Activated CD8-positive, alpha-beta memory T cell treated with anti-CD3 and anti-CD28 coated beads, Interleukin-2, amount 50 U/mL, for 24 hours (primary cell): ENCODE results near the gene MMP14.
"Not testable (repeated sequence)": the region's sequence is repeated elsewhere in the genome, so short reads cannot be mapped to it uniquely, and the experiment has no call there.

Experiments
- DNase-seq: peaks from one replicate; pipeline ENCODE4 v3.0.0-alpha.2; 2020; ENCODE audit errors: extremely low read depth

MMP14 gene

DNA sequence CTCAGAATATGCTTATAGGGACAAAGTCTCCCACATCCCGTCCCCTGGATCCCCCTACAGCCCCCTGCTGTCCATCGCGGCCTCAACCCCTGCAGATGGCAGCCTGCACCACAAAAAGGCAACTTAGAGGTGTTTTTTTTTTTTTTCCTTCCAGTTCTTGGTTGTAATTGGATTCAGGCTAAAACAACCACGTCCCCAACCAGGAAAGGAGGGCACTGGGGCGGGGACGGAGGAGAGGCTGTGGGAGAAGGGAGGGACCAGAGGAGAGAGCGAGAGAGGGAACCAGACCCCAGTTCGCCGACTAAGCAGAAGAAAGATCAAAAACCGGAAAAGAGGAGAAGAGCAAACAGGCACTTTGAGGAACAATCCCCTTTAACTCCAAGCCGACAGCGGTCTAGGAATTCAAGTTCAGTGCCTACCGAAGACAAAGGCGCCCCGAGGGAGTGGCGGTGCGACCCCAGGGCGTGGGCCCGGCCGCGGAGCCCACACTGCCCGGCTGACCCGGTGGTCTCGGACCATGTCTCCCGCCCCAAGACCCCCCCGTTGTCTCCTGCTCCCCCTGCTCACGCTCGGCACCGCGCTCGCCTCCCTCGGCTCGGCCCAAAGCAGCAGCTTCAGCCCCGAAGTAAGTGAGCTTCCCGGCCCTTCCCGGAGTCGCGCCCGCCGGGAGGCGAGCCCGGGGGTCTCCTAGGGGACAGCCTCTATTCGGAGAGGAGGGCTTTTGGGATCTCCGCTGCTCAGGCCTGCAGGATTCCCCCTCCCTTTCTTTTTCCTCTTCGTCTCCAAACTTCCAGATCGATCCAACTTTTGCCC lies at the start of gene MMP14:
MMP14 (plus strand) TSS at position 285 of the 813 bp plus-strand sequence; CDS start at position 518, 233 bp downstream.
- no peak for DNase-seq

GRCh38 chr14:22786685-22787084 lies 49.7 kb upstream of the MMP14 start:
- DNase-seq: no peak

- no peak for DNase-seq
Measured at GRCh38 chr14:22791301-22791700, 45.1 kb upstream of the MMP14 start.

DNA sequence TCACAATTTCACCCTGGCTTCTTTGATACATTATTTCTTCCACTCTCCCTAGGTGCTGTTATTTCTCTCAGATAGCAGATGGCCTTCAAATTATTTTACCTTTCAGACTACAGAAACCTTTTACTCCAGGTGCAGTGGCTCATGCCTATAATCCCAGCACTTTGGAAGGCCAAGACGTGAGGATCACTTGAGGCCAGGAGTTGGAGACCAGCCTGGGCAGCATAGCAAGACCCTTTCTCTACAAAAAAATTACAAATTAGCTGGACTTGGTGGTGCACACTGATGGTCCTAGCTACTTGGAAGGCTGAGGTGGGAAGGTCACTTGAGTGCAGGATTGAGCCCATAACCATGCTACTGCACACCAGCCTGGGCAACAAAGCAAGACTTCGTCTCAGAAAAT lies 44.2 kb upstream of the MMP14 start:
- DNase-seq: no peak

- DNase-seq: not testable (repeated sequence)
Measured at GRCh38 chr14:22793550-22793949, 42.8 kb upstream of the MMP14 start.

- no peak for DNase-seq
Measured at GRCh38 chr14:22793976-22794375, 42.4 kb upstream of the MMP14 start.

DNA sequence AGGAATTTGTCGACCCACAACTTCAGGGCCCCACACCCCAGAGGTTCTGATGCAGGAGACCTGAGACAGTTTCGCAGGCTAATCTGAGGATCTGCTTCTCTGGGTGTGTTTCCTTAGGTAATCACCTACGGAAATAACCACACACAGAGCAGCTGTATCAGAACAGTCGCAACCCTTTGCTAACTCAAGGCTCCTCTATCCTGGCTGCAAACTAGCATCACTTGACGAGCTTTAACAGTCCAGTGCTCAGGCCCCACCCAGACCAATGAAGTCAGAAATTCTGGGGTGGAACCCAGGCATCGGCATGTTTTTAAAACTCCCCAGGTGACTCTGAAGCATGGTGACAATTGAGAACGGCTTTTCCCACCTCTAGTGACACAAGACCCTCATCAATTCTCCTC lies 41.8 kb upstream of the MMP14 start:
- no peak for DNase-seq

DNA sequence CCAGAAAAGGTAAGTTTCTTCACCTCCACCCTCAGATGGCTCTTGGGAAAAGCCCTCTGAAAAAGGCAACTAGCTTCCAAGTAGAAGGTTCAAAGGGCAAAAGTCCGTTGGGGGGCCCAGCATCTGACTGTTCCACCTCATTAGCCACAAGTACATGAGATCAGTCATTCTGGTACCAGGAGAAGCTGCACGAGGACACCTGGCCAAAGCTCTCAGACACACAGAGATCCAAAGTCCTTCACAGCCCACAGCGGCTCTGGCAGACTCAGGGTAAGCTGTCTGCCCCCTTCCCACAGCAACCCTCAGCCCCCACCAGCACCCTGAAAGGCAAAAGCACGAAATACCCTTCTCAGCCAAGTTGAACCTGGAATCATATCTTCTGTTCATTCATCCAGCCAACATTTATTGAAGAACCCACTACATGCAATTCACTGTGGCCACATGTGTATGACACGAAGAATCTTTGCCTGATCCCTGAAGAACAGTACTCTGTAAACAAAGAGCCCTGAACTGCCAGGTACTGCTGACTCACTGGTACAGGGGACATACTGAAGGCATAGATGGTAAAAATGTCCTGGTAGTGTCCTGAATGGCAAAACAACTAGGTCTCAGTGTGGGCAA lies 40.2 kb upstream of the MMP14 start:
- DNase-seq: no peak

DNA sequence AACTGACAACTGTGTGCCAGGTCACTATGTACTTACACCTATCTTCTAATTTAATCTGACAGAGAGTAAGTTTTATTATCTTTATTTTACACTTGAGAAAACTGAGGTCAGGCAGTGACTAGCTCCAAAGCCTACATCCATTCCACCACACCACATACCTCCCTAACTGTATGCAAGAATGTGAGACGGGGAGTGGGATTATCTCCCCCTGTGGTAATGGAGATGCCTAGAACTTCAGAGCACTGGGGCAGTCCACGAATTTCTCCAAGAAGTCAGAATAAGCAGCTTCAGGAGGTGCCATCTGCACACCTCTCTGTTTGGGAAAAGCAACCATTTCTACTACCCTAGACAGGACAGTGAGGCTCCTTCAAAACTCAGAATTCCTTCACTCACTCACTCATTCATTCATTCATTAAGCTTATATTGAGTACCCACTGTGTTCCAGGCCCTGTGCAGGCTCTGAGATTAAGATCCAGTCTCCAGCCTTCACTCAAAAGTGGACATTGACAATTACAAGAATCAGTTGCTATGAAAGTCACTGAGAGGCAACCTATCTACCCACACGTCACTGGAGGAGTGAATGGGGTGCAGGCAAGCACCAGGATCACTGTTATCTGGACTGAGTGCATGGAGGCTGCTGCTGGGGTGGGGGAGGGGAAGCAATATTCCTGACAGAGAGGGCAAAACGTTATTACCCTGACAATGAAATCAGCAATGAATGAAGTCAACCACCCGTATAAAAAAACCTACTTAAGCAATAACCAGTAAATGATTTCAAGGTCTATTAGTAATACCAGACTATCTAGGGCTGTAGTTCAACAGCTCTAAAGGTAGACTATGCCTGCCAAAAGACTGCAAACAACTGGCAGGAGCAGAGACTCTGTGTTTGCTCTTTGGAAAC lies 39.1 kb upstream of the MMP14 start:
- no peak for DNase-seq

DNA sequence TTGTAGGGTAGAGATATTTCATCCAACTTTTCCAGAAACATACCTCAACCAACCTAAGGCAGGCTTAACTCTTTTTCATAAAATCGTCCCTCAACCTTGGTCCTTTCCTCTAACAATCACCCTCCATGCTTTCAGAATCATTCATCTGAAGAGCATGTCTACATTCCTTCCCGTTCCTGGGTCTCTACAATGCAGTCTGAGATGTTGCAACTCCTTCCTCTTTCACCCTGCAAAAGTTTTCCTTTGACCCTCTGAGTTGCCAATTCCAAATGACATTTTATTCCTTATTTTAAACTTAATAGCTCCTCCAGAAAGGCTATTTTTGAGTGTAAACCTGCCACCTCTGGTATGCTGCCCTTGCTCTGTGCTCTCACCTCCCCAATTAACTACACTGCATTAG lies 37.9 kb upstream of the MMP14 start:
- no peak for DNase-seq

DNA sequence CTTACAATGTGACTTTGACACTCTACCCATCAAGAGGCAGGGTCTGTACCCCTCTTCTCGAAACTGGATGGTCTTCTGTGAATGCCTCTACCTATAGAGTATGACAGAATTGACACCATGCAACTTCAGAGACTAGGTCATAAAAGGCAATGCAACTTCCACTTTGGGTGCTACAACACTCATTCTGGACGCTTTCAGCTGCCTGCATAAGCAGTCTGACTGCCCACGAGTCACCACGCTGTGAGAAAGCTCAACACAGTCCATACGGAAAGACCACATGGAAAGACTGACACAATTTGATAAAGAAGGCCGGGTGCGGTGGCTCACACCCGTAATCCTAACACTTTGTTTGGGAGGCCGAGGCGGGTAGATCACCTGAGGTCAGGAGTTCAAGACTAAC lies 36.0 kb upstream of the MMP14 start:
- DNase-seq: no peak

- DNase-seq: no peak
Measured at GRCh38 chr14:22801716-22802115, 34.7 kb upstream of the MMP14 start.

GRCh38 chr14:22802860-22803686 lies 33.3 kb upstream of the MMP14 start:
- DNase-seq: no peak

- no peak for DNase-seq
Measured at GRCh38 chr14:22803687-22803974, 32.8 kb upstream of the MMP14 start.

DNA sequence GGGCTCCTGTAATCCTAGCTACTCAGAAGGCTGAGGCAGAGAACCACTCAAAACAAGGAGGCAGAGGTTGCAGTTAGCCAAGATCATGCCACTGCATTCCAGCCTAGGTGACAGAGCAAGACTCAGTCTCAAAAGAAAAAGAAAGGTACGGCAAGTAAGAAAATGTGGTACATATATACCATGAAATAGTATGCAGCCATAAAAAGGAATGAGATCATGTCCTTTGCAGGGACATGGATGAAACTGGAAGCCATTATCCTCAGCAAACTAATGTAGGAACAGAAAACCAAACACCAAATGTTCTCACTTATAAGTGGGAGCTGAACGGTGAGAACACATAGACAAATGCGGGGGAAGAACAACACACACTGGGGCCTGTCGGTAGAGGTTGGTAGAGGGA lies 31.1 kb upstream of the MMP14 start:
- DNase-seq: not testable (repeated sequence)

- DNase-seq: no peak
Measured at GRCh38 chr14:22807432-22808087, 28.8 kb upstream of the MMP14 start.

DNA sequence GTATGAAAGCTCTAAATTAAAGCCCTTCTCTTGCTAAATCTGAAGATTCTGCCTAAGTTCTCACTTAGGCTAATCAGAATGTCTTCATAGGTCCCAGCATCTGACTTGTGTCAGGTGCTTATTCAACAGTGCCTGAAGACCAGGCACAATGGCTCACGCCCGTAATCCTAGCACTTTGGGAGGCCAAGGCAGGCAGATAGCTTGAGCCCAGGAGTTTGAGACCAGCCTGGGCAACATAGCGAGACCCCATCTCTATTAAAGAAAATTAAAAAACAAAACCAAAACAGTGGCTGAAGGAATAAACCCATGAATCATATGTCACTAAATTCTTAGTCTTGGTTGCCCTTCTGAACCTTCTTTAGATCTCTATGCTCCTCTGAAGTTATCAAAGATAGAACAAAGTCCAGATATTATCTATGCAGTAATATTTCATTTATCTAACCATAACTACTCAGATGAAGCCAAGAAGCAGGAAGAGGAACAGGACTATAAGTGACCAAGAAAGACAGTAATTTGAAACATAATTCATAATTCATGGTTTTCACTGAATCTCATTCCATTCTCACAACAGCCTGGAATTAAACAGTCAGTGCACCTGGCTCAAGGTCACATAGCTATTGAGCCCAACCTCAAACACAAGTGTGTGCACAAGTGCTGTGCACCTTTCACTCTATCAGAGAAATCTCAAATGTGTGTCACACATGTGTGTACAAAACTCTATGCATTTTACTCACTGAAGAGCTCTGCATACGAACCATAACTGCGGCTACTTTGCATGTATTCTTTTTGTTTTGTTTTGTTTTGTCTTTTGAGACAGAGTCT lies 27.8 kb upstream of the MMP14 start:
- DNase-seq: no peak

DNA sequence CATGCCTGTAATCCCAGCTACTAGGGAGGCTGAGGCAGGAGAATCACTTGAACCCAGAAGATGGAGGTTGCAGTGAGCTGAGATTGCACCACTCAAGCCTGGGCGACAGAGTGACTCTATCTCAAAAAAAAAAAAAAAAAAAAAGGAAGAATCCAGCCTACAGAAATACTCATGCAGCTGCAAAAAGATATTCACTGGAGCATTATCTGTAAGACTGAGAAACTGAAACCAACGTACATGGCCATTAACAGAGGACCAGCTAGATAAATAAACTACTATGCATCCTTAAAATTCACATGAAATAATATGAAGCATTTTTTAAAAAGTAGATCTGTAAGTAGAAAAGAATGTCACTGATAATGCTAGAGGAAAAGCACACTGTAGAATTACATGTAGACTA lies 24.7 kb upstream of the MMP14 start:
- no peak for DNase-seq

DNA sequence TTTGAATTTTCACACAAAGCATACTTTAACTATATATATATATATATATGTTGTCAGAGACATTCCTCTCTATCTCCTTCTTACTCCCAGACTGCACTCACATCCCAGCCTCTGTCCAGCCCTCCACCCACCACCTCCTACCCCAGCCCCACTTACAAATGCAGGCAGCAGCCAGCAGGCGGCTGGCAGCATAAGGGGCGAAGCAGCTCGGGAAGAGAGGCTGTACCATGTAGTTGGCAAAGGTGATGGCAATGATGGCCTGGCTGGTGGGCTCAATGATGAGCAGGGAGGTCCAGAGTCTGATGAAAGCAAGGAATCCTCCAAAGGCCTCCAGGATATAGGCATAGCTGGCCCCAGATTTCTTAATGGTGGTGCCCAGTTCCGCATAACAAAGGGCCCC lies 23.6 kb upstream of the MMP14 start:
- DNase-seq: no peak

DNA sequence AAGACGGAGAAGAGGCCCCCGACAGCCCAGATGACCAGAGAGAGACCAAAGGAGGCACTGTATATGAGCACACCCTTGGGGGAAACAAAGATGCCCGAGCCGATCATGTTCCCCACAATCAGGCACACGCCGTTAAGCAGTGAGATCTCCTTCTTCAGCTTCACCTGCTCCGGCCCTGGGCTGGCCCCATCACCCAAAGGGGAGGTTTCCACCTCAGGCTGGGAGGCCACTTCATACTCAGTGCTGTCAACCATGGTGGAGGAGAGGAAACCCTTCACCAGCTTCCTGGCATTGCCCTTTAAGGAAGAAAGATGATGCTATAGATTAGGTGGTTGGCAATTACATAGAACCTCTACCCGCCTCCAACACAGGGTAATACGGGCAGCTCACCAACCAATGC lies 23.2 kb upstream of the MMP14 start:
- DNase-seq: no peak
